GM18909 (cell line): ENCODE measurements around the gene SMARCA2.
A peak's percentile ranks its signal among the peaks of the same experiment; 100 is the strongest.

Source experiments
- ATAC-seq: cut with Tn5 transposase; IDR thresholded peaks from one replicate; pipeline ENCODE4 v1.9.1; 2021; ENCODE audit warnings: mild to moderate bottlenecking; ENCODE audit not compliant: unreplicated experiment, poor library complexity

The SMARCA2 gene

GRCh38 chr9:2039294-2040180, 24.4 kb downstream of the SMARCA2 start:
- ATAC-seq = no peak

GRCh38 chr9:2040828-2041227, 25.7 kb downstream of the SMARCA2 start:
- no peak for ATAC-seq

DNA sequence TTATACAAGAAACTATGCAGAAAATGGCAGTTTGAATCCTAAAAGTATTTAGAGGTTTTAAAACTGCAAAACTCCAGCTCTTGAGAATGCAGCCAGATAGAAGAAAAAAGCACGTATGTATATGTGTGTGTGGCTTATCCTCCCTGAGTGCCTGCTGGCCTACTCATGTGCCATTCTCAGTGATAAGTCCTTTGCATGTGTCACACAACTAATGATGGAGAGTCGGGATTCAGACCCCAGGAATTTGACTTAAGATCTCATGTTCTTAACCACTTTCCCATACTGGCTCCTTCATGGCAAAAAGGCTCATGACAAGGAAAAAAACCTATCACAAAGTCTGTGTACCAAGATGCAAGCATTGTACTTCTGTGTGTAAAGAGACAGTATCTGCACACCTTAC, 26.6 kb downstream of the SMARCA2 start:
- ATAC-seq = no peak

DNA sequence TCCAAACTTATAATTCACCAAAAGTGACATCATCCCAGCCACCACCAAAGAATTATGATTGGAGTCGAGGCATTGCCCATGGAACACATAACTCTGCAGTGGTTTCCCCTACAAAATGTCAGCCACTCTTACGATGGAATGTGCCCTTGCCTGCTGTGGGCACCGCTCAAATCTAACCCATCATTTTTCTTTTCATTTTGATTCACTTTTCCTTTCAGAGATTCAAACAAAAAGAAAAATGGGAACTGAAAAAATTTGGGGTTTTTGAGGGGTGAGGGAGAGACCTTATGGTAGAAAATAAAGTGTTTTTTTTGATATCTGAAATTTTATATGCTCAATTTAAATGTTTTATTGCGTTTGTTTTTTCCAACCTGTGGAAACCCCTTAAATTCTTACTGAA, 28.1 kb downstream of the SMARCA2 start:
- ATAC-seq = no peak

GRCh38 chr9:2043881-2044462, 28.8 kb downstream of the SMARCA2 start:
- ATAC-seq = peak; percentile 69

GRCh38 chr9:2047144-2047671, 32.1 kb downstream of the SMARCA2 start:
- ATAC-seq = no peak

GRCh38 chr9:2047916-2048315, 32.8 kb downstream of the SMARCA2 start:
- no peak for ATAC-seq

DNA sequence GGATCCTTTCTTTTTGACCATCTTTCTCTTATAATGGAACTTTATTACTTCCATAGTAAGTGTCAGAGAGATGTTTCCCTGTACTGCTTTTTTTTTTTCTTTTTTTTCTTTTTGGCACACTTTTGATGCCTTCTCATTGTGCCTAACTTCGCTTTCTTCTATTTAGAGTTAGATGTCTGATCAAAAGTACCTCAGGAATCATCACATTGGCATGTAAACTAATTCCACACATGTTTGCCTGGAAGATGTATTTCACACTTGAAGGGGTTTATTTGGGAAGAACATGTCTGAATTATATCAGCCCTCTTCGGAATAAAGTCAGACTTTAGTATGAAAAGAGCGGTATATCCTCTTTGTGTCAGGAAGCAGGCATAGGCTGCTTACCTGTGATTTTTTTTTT, 35.1 kb downstream of the SMARCA2 start:
- no peak for ATAC-seq

DNA sequence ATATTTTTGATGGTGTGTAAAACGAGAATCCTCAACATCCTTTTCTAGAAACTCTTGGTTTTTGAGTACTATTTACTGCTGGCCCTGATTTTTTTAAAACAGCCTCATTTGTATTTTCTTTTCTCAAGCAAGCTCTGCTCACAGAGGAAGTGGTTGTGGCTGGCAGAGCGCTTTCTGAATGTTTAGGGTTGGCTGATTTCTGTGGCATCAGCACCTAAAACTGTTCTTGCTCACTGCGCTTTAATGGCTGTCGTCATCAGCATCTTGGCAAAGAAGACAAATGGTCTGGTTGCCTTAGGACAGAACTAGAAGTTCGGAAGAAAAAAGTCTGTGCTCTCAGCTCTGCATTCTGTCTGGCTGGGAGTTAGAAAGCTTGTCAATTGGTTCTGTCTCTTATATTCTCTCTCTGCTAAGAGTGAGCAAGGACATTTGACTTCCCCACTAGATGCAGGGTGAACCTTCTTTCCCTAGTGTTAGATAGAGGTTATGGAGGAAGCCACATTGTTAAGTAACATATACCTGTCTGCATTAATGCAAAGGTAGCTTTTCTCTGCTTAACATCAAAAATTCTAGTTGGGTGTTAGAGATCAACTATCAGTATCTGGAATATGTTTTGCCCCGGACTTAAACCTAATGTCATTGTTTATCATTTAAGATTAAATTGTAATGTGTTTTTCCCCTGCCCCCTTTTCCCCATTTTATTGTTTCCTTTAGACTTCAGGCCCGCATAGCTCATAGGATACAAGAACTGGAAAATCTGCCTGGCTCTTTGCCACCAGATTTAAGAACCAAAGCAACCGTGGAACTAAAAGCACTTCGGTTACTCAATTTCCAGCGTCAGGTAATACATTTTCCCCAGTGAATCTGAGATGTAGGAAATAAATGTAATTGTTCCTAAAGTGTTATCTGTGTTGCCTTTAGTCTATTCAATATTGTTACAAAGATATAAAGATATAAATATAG, 39.0 kb downstream of the SMARCA2 start:
- ATAC-seq = peak; percentile 98

- no peak for ATAC-seq
Observed at GRCh38 chr9:2055203-2055658, 40.1 kb downstream of the SMARCA2 start.

- peak; percentile 78 for ATAC-seq
Observed at GRCh38 chr9:2059274-2059929, 44.3 kb downstream of the SMARCA2 start.

DNA sequence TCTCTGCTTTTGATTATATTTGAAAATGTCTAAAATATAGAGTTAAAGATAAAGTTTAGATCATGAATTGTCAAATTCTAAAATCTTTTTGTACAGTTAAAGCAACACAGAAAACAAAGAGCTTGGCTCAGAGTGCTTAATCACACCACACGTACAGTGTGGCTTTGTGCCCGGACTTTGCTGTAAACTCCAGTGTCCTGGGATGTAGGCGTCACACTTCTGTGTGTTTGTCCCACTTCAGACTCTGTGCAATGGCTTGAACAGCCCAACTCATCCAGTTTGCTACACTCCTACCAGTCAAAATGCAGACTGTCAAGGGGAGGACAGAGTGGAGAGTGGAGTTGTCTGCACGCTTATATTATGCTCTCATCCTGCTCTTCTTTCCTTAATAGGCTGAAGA, 45.3 kb downstream of the SMARCA2 start:
- ATAC-seq = no peak

GRCh38 chr9:2065704-2066103, 50.6 kb downstream of the SMARCA2 start:
- ATAC-seq = no peak

DNA sequence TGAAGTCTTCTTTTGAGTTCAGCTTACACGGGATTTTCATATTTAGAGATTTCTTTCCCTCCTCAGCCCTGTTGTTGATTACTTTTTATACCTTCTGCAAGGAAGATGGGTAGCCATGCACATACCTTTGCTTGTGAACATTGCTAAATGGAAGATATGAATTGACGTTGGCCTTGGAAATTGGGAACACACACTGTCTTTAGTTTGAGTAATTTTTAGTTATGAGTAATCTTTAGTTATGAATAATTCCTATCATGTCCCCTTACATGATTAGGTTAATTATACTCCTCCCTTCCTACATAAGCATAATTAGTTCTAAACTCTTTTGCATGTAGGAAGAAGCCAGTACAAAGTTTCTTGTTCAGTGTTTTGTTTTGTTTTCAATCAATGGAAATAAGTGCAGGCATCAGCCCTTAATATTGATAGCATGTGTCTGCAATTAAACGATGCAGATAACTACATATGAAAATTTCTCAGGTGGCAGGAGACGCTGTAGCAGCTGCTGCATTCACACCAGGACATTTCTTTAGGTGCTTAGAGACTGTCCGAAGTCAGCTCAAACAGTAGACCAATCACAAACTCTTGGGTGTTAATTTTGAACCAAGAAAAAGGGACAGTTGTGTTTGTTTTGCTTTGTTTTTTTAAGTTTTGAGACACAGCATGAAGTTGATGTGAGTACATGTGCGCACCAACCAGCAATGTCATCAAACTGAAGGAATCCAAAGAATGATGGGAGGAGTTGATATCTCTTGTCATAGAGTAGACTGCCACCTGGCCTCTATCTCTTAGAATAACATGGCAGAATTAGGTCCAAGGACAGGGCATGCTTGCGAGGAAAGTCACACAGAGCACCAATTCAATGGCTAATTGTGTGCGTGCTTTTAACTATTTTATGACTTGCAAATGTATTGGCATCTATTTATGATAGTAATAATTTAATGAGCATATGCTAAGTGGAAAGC, 51.4 kb downstream of the SMARCA2 start:
- ATAC-seq = no peak

GRCh38 chr9:2072752-2073405, 57.7 kb downstream of the SMARCA2 start:
- ATAC-seq = peak; percentile 57

- ATAC-seq = no peak
Observed at GRCh38 chr9:2082772-2083171, 67.6 kb downstream of the SMARCA2 start.

GRCh38 chr9:2083479-2083878, 68.3 kb downstream of the SMARCA2 start:
- no peak for ATAC-seq

- ATAC-seq = no peak
Observed at GRCh38 chr9:2085716-2086115, 70.6 kb downstream of the SMARCA2 start.
